SK-N-SH (cell line): ENCODE data around the gene HBA1. TPM values are rescaled to one million over a fixed set of nuclear protein-coding genes. Genes with fewer than 3 reads are reported as not detected.

Source experiments
- CTCF ChIA-PET: fragments of 300-600, 350-600 bp; formaldehyde crosslinking; extraction: SDS; loops from one replicate; lab custom pipeline; 2021; lab: Yijun Ruan, JAX
- POLR2A ChIA-PET: fragments of 350-600 bp; sonication (Branson Sonifier 250); formaldehyde crosslinking; extraction: SDS; loops from one replicate; lab custom pipeline; 2020; ENCODE audit warnings: antibody characterized with exemption, inconsistent platforms; lab: Yijun Ruan, JAX
- DNase-seq: peaks from one replicate; pipeline ENCODE4 v3.0.0; 2012
- H2AFZ ChIP-seq: fragments of 200-600 bp; sonication (generic); 2 replicates; pipeline ENCODE4 v1.8.1; 2016; ENCODE audit warnings: antibody characterized with exemption, mild to moderate bottlenecking, low read depth
- H3F3A ChIP-seq: fragments of 200-600 bp; sonication (generic); replicated peaks from 2 replicates; pipeline ENCODE3; 2016; ENCODE audit warnings: antibody characterized with exemption, mild to moderate bottlenecking; ENCODE audit not compliant: insufficient read depth
- H3K27ac ChIP-seq, 2 experiments: fragments of 200-500 bp in 1 of 2; fragments of 200-600 bp in 1 of 2; sonication (Bioruptor generic) in 1 of 2; sonication (generic), shearing (Covaris generic) in 1 of 2; 2 replicates each; pipeline versions ENCODE4 v1.5.1 to v1.6.1; 2014 to 2016; ENCODE audit warnings: low read depth in 2 of 2, inconsistent platforms in 1 of 2, low read length in 1 of 2, mild to moderate bottlenecking in 1 of 2, mixed read lengths in 1 of 2
- H3K27me3 ChIP-seq: fragments of 200-600 bp; sonication (generic), shearing (Covaris generic); 2 replicates; pipeline ENCODE4 v1.6.1; 2016; ENCODE audit warnings: mixed run types; ENCODE audit not compliant: insufficient read depth
- H3K36me3 ChIP-seq, 2 experiments: fragments of 200-500 bp in 1 of 2; fragments of 200-600 bp in 1 of 2; sonication (Bioruptor generic) in 1 of 2; sonication (generic) in 1 of 2; replicated peaks in 1 of 2; 2 replicates each; pipeline versions ENCODE3 to v1.5.1; 2014 to 2016; ENCODE audit warnings: low read length in 1 of 2, mild to moderate bottlenecking in 1 of 2; ENCODE audit not compliant: insufficient read depth in 2 of 2, control insufficient read depth in 1 of 2
- H3K4me1 ChIP-seq, 2 experiments: fragments of 200-500 bp in 1 of 2; fragments of 200-600 bp in 1 of 2; sonication (Bioruptor generic) in 1 of 2; sonication (generic), shearing (Covaris generic) in 1 of 2; 2 replicates each; pipeline versions ENCODE4 v1.5.1 to v1.6.1; 2014 to 2016; ENCODE audit warnings: low read depth in 1 of 2, low read length in 1 of 2, mixed run types in 1 of 2; ENCODE audit not compliant: insufficient read depth in 2 of 2, control insufficient read depth in 1 of 2
- H3K4me2 ChIP-seq: fragments of 200-600 bp; sonication (generic), shearing (Covaris generic); 2 replicates; pipeline ENCODE4 v1.6.1; 2017; ENCODE audit warnings: mixed run types
- H3K4me3 ChIP-seq, 2 experiments: fragments of 200-500 bp in 1 of 2; fragments of 200-600 bp in 1 of 2; sonication (Bioruptor generic) in 1 of 2; sonication (generic), shearing (Covaris generic) in 1 of 2; 2 replicates each; pipeline versions ENCODE4 v1.5.1 to v1.8.1; 2014 to 2016; ENCODE audit warnings: low read depth in 2 of 2, inconsistent platforms in 1 of 2, low read length in 1 of 2, mild to moderate bottlenecking in 1 of 2, mixed read lengths in 1 of 2, moderate library complexity in 1 of 2
- H3K79me2 ChIP-seq: fragments of 200-600 bp; sonication (generic); 2 replicates; pipeline ENCODE4 v1.8.1; 2017; ENCODE audit warnings: mild to moderate bottlenecking; ENCODE audit not compliant: insufficient read depth
- H3K9ac ChIP-seq: fragments of 200-600 bp; sonication (generic); 2 replicates; pipeline ENCODE4 v1.6.1; 2017; ENCODE audit warnings: mixed run types
- H3K9me2 ChIP-seq: fragments of 200-600 bp; sonication (generic); 2 replicates; pipeline ENCODE4 v1.6.1; 2017; ENCODE audit warnings: mixed run types
- H3K9me3 ChIP-seq: fragments of 200-600 bp; sonication (generic); 2 replicates; pipeline ENCODE4 v1.6.1; 2017; ENCODE audit warnings: mixed run types, mild to moderate bottlenecking, moderate library complexity
- H4K20me1 ChIP-seq: fragments of 200-600 bp; sonication (generic); 2 replicates; pipeline ENCODE4 v1.6.1; 2017; ENCODE audit warnings: mild to moderate bottlenecking, mixed run types; ENCODE audit not compliant: insufficient read depth
- CTCF ChIP-seq: fragments of 200-600 bp; sonication (generic); IDR thresholded peaks from 2 replicates; pipeline ENCODE4 v1.6.1; 2017; ENCODE audit warnings: antibody characterized with exemption, mild to moderate bottlenecking, moderate library complexity
- FOSL2 ChIP-seq: IDR thresholded peaks from 2 replicates; pipeline ENCODE4 v1.4.0; 2012; ENCODE audit warnings: low read depth, mild to moderate bottlenecking, moderate library complexity, borderline replicate concordance
- FOXJ3 ChIP-seq: sonication (generic); formaldehyde crosslinking; IDR thresholded peaks from 2 replicates; pipeline ENCODE4 v1.5.1; 2020; ENCODE audit warnings: mild to moderate bottlenecking, missing genetic modification reagents
- GATA2 ChIP-seq: sonication (generic); formaldehyde crosslinking; IDR thresholded peaks from 2 replicates; pipeline ENCODE4 v1.5.0; 2020; ENCODE audit warnings: mild to moderate bottlenecking, missing genetic modification reagents
- MAX ChIP-seq: IDR thresholded peaks from 2 replicates; pipeline ENCODE4 v1.4.0; 2012; ENCODE audit warnings: low read depth
- MXI1 ChIP-seq: IDR thresholded peaks from 2 replicates; pipeline ENCODE4 v1.6.1; 2012; ENCODE audit warnings: mild to moderate bottlenecking, low read depth, low read length, improper control_type of control experiment
- NRF1 ChIP-seq: IDR thresholded peaks from 2 replicates; pipeline ENCODE4 v1.6.1; 2012; ENCODE audit warnings: low read depth, mild to moderate bottlenecking, low read length
- PBX3 ChIP-seq: IDR thresholded peaks from 2 replicates; pipeline ENCODE4; 2012
- POLR2AphosphoS5 ChIP-seq: IDR thresholded peaks from 2 replicates; pipeline ENCODE4 v1.6.1; 2012; ENCODE audit warnings: low read depth, low read length
- REST ChIP-seq: IDR thresholded peaks from 2 replicates; pipeline ENCODE4 v1.6.1; 2012; ENCODE audit warnings: mild to moderate bottlenecking, low read depth, low read length, moderate library complexity
- RXRA ChIP-seq: IDR thresholded peaks from 2 replicates; pipeline ENCODE4 v1.4.0; 2012; ENCODE audit warnings: low read depth, mild to moderate bottlenecking, borderline replicate concordance
- SIN3A ChIP-seq: IDR thresholded peaks from 2 replicates; pipeline ENCODE4 v1.6.1; 2012; ENCODE audit warnings: low read depth, mild to moderate bottlenecking, low read length, moderate library complexity, borderline replicate concordance
- SMC3 ChIP-seq: IDR thresholded peaks from 2 replicates; pipeline ENCODE4 v1.6.1; 2012; ENCODE audit warnings: low read depth, low read length, improper control_type of control experiment
- TAF1 ChIP-seq: IDR thresholded peaks from 2 replicates; pipeline ENCODE4 v1.6.1; 2012; ENCODE audit warnings: low read depth, mild to moderate bottlenecking, low read length, moderate library complexity, borderline replicate concordance
- TCF12 ChIP-seq: IDR thresholded peaks from 2 replicates; pipeline ENCODE4 v1.4.0; 2012
- TEAD4 ChIP-seq: IDR thresholded peaks from 2 replicates; pipeline ENCODE4 v1.4.0; 2012; ENCODE audit warnings: mild to moderate bottlenecking, borderline replicate concordance; ENCODE audit not compliant: insufficient read depth
- USF1 ChIP-seq: IDR thresholded peaks from 2 replicates; pipeline ENCODE4 v1.4.0; 2012; ENCODE audit warnings: low read depth, borderline replicate concordance
- USF2 ChIP-seq: fragments of 150-350 bp; IDR thresholded peaks from 2 replicates; pipeline ENCODE4 v1.6.1; 2017; ENCODE audit warnings: antibody characterized with exemption, low read length, low read depth, borderline replicate concordance
- YY1 ChIP-seq: IDR thresholded peaks from 2 replicates; pipeline ENCODE4 v1.4.0; 2012; ENCODE audit warnings: low read depth, mild to moderate bottlenecking
- whole genome bisulfite sequencing: methylation state at CpG from one replicate; pipeline ENCODE4 v1.1.6; 2017; ENCODE audit warnings: low lambda C conversion rate; 5-methylcytosine and 5-hydroxymethylcytosine counted together
- polyA plus RNA-seq, 3 experiments: library from polyadenylated mRNA; depleted of rRNA; stranded (reverse); fragments of >200 nt; gene quantifications; 2 replicates each; pipeline ENCODE4 v1.2.3, GENCODE V29; 2012

The HBA1 gene
- polyA plus RNA-seq, 1 of the 3 experiments (the other 2 are of a cell fraction), result not detected

GRCh38 chr16:143456-143855 is 33.0 kb upstream of the HBA1 start:
- ChIA-PET CTCF (interaction anchor here (0.8 to 1.9 kb wide), 4 partner anchors 26 to 78 kb away, joined by 3 to 4 read pairs (median 4); partner anchors contain the start of gene HBQ1), POLR2A (no interaction called here)
- WGBS, result 62% methylated on average over 2 of the region's 6 CpGs

More at GRCh38 chr16:143456-143855, 33.0 kb upstream of the HBA1 start:
- Histone ChIP-seq H3K9ac (no peak overlapping the region), H3F3A (no peaks in the 10 kb centered on the region), H3K4me1 (no peaks in the 10 kb centered on the region), H3K9me3 (no peaks in the 10 kb centered on the region), H3K36me3 (no peaks in the 10 kb centered on the region), H3K79me2 (no peaks in the 10 kb centered on the region), H3K4me3 (no peak overlapping the region), H3K9me2 (no peaks in the 10 kb centered on the region), H2AFZ (no peak overlapping the region), H3K4me2 (no peak overlapping the region), H3K27ac (no peak overlapping the region), H4K20me1 (no peaks in the 10 kb centered on the region), H3K27me3 (no peaks in the 10 kb centered on the region)
- TF ChIP-seq YY1 (no peak), PBX3 (no peak), GATA2 (CRISPR knock-in tag) (no peak), REST (no peak), SIN3A (no peak), SMC3 (no peak), TEAD4 (no peak), TCF12 (no peak), POLR2AphosphoS5 (no peak), USF1 (no peak), MXI1 (no peak), RXRA (no peak), MAX (no peak), USF2 (no peak), FOXJ3 (CRISPR knock-in tag) (no peak), CTCF (no peak), TAF1 (no peak), FOSL2 (no peak), NRF1 (no peak)
- no peak for DNase-seq
